NCI-H2081 (cell line): ENCODE data around the gene PLEKHH3.
"Not testable (repeated sequence)": the region's sequence is repeated elsewhere in the genome, so short reads cannot be mapped to it uniquely, and the experiment has no call there.

Source experiments
- DNase-seq, 2 experiments: peaks; one replicate each; lab custom pipeline; 2025; lab: John Stamatoyannopoulos, UW

PLEKHH3 gene

DNA sequence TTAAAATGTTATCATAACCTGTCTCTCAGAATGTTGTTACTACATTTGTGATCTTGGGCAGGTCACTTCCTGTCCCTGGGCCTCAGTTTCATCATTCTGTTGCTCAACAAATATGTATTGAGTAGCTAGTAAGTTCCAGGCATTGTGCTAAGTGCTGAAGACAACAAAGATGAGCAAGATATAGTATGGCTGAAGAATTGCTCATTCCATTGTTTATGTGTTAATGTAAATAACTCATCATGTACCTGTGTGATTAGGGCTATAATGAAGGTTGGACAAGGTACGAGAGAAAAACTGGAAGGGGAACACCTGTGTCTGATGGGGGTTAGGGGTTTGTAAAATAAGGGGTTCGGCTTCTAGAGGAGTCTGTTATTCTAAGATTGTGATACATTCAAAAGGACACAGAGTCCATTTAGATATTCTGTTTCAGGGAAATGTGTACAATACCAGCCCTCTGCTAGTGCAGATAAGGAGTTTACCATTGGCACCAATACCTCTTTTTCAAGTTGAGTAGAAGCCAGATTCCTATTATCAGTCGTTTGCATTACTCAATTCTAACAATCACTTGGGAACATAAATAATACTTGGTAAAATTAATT is 47.3 kb downstream of the PLEKHH3 start:
- DNase-seq, result no peak

DNA sequence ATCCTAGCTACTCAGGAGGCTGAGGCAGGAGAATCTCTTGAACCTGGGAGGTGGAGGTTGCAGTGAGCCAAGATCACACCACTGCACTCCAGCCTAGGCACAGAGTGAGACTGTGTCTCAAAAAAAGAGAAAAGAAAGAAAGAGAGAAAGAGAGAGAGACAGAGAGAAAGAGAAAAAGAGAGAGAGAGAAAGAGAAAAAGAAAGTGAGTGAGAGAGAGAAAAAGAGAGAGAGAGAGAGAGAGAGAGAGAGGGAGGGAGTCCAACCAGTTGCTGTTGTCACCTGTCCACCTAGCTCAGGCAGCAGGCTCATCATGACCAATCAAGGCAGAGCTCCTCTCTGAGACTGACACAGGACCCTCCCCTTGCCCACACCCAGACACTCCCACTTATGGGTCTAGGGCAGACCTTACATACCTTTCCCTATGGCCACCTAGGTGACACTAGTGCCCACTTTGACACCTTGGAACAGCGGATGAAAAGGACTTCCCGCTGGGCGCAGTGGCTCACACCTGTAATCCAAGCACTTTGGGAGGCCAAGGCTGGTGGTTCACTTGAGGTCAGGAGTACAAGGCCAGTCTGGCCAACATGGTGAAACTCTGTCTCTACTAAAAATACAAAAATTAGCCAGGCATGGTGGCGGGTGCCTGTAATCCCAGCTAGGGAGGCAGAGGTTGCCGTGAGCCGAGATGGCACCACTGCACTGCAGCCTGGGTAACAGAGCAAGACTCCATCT is 49.6 kb downstream of the PLEKHH3 start:
- not testable (repeated sequence) for DNase-seq

- peak; percentile 36 to 73 for DNase-seq
Observed at GRCh38 chr17:42623732-42624596, 52.8 kb downstream of the PLEKHH3 start.

DNA sequence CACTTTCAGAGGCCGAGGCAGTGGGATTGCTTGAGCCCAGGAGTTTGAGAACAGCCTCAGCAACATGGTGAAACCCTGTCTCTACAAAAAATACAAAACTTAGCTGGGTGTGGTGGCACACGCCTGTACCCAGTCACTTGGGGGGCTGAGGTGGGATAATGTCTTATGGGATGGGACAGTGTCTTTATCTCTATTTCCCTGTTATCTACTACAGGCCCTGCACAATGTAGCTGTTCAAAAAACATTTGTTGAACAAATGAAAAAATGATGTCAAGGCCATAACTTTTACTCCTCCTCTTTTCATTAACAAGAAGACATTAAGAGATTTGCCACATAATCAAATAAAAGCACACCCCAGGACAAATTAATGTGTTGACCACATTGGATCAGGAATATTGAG is 53.5 kb downstream of the PLEKHH3 start:
- DNase-seq, result no peak

DNA sequence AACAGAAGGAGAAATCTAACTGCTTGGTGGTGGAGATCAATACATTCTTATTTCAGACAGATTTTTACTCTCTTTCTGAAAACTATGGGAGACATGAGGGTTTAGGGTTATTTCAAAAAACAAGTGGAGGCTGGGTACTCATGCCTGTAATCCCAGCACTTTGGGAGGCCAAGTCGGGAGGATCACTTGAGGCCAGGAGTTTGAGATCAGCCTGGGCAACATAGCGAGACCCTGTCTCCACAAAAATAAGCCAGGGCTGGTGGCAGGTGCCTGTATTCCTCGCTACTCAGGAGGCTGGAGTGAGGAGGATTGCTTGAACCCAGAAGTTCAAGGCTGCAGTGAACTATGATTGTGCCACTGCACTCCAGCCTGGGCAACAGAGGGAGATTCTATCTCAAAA is 54.8 kb downstream of the PLEKHH3 start:
- not testable (repeated sequence) for DNase-seq

DNA sequence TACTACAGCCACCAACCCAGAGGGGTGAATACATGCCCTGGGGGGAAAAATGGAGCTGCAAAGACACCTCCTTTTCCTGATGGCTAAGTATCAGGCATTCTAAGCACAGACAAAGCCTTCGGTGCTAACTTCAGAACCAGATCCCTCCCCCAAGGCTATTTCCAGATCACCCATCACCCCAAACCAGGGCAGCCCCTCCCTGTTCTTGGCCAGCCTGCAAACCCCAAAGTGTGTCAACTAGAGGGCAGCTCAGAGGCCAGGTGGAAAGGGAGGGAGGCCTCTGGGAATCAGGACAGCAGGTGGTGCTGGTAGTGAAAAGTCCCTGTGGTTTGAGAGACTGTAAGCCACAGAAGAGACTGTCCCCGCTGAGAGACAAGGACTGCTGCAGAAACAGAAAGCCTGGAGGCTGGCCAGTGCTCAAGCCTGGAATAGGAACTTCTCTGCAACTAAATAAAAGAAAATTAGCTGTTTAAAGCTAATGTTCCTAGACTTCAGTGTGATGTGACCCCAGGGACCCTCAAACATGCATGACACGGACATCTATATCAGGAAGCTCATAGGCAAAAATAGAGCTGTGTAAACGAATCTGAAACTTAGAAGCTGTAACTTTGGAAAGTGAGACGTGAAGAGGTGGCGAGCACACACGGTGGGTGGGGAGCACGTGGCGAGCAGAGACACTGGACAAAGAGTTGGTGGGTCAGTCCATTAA is 58.2 kb downstream of the PLEKHH3 start:
- peak; percentile 42 to 69 for DNase-seq

DNA sequence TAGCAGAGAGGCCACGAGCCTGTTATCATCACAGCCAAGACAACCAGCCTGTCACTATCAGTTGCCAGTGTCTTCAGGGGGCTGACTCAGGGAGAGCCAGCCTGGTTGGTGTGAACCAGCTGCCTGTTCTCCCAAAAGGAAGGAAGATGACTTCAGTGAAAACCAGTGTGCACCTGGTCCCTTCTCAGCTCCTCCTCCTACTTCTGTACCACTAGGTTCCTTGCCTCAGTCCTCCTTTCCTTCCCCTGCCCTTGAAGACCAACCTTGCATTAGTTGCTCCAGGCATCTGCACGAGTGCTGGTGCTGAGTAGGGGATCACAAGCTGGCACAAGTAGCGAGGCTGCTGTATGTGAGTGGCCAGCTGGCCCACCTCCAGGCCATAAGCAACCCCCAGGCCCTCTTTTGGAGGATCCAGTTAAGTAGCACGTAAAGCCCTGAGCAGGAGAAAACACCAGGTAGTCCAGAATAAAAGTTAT is 58.8 kb downstream of the PLEKHH3 start:
- DNase-seq, result no peak
